ENCODE data around the gene GREB1L.

GRCh38 chr18:21291106-21291505, 49.1 kb downstream of the GREB1L start:
- TF ChIP-seq, protein P1, sequence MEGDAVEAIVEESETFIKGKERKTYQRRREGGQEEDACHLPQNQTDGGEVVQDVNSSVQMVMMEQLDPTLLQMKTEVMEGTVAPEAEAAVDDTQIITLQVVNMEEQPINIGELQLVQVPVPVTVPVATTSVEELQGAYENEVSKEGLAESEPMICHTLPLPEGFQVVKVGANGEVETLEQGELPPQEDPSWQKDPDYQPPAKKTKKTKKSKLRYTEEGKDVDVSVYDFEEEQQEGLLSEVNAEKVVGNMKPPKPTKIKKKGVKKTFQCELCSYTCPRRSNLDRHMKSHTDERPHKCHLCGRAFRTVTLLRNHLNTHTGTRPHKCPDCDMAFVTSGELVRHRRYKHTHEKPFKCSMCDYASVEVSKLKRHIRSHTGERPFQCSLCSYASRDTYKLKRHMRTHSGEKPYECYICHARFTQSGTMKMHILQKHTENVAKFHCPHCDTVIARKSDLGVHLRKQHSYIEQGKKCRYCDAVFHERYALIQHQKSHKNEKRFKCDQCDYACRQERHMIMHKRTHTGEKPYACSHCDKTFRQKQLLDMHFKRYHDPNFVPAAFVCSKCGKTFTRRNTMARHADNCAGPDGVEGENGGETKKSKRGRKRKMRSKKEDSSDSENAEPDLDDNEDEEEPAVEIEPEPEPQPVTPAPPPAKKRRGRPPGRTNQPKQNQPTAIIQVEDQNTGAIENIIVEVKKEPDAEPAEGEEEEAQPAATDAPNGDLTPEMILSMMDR (conservative IDR thresholded peaks at IDR 0.05 in 1 of 2, IDR thresholded peaks at IDR 0.05 in 1 of 2; ENCODE audit: low read depth in 1 of 2, low read length in 2 of 2): no peak
- TF ChIP-seq EZH2 (IDR thresholded peaks at IDR 0.05; ENCODE audit: low read length, missing control alignments): no peak

Measured in fibroblast of lung (primary cell).